Thoracic aorta (tissue), 2 donors: ENCODE measurements around the gene MRPS18A. TPM values are rescaled to one million over a fixed set of nuclear protein-coding genes. Genes with fewer than 3 reads are reported as not detected.
A peak's percentile ranks its signal among the peaks of the same experiment; 100 is the strongest.
"Not testable (repeated sequence)": the region's sequence is repeated elsewhere in the genome, so short reads cannot be mapped to it uniquely, and the experiment has no call there.

Experiments used
- ATAC-seq: fragments of 150-250 bp; one replicate; pipeline ENCODE4 v1.8.0; 2017; ENCODE audit warnings: low read depth; ENCODE audit not compliant: insufficient number of reproducible peaks, low FRiP score
- DNase-seq: peaks from one replicate; pipeline ENCODE4 v3.0.0-alpha.2; 2020; ENCODE audit warnings: low spot score
- H3K27ac ChIP-seq, 2 donors: fragments of 200-600 bp; sonication (generic); 1 replicate in 1 of 2; 2 replicates in 1 of 2; pipeline ENCODE4 v1.5.1; 2016; ENCODE audit warnings: mild to moderate bottlenecking in 2 of 2, moderate library complexity in 2 of 2
- H3K27me3 ChIP-seq: fragments of 200-600 bp; sonication (generic); replicated peaks from 2 replicates; pipeline ENCODE4 v1.6.0; 2016; ENCODE audit warnings: mild to moderate bottlenecking; ENCODE audit not compliant: insufficient read depth
- H3K36me3 ChIP-seq: fragments of 200-600 bp; sonication (generic); one replicate; pipeline ENCODE4 v1.5.1; 2016
- H3K4me1 ChIP-seq, 2 donors: fragments of 200-600 bp; sonication (generic); 1 replicate in 1 of 2; 2 replicates in 1 of 2; pipeline versions ENCODE4 v1.5.1 to v1.6.0; 2016; ENCODE audit warnings: low read depth in 2 of 2, mild to moderate bottlenecking in 1 of 2; ENCODE audit not compliant: control insufficient read depth in 1 of 2
- H3K4me3 ChIP-seq: fragments of 200-600 bp; sonication (generic); 2 replicates; pipeline ENCODE4 v1.5.1; 2016; ENCODE audit warnings: mild to moderate bottlenecking
- H3K9me3 ChIP-seq: fragments of 200-600 bp; sonication (generic); 2 replicates; pipeline ENCODE4 v1.5.1; 2016
- total RNA-seq, 2 donors: library from RNA; depleted of rRNA; stranded (reverse); fragments of >200 nt; gene quantifications; one replicate each; pipeline versions ENCODE4 v1.1.0 to v1.2.3, GENCODE V29; 2016
- TF ChIP-seq, protein P1 (sequence below): fragments of 200-600 bp; sonication (generic); IDR thresholded peaks from one replicate; pipeline ENCODE4 v1.5.1; 2019; ENCODE audit warnings: antibody characterized with exemption

The MRPS18A gene
- total RNA-seq, 2 donors from 2014 or later: 21.2 to 39.4 TPM

DNA sequence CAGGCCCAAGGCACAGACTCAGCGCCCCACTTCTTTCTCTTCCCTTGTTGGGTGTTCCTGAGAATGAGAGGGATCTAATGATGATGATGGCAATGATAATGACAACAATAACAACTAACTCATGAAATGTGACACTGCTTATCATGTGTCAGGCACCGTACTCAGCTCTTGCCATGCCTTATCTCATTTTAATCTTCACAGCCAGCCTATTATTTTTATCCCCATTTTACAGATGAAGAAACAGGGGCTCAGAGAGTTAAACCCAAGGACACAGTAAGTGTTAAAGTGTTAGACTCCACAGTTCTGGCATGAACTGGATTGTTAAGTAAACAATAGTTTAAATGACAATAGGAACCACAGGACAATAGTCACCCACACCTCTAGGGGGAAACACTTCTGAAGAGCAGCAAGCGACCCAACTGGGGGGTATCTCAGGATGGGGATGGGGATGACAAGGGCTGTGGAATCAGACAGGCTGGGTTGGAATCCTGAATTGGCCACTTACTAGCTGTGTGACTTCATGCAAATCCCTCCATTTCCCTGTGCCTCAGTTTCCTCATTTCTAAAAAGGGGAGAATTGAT, 30.3 kb downstream of the MRPS18A start:
- Histone ChIP-seq H3K4me3 (no peak overlapping the region), H3K27ac (no peak overlapping the region), H3K36me3 (no peaks in the 10 kb centered on the region), H3K4me1 (no peaks in the 10 kb centered on the region), H3K9me3 (no peaks in the 10 kb centered on the region), H3K27me3 (no peaks in the 10 kb centered on the region)
- DNase-seq (no peak), ATAC-seq (no peak)
- TF ChIP-seq, protein P1, sequence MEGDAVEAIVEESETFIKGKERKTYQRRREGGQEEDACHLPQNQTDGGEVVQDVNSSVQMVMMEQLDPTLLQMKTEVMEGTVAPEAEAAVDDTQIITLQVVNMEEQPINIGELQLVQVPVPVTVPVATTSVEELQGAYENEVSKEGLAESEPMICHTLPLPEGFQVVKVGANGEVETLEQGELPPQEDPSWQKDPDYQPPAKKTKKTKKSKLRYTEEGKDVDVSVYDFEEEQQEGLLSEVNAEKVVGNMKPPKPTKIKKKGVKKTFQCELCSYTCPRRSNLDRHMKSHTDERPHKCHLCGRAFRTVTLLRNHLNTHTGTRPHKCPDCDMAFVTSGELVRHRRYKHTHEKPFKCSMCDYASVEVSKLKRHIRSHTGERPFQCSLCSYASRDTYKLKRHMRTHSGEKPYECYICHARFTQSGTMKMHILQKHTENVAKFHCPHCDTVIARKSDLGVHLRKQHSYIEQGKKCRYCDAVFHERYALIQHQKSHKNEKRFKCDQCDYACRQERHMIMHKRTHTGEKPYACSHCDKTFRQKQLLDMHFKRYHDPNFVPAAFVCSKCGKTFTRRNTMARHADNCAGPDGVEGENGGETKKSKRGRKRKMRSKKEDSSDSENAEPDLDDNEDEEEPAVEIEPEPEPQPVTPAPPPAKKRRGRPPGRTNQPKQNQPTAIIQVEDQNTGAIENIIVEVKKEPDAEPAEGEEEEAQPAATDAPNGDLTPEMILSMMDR: no peak

DNA sequence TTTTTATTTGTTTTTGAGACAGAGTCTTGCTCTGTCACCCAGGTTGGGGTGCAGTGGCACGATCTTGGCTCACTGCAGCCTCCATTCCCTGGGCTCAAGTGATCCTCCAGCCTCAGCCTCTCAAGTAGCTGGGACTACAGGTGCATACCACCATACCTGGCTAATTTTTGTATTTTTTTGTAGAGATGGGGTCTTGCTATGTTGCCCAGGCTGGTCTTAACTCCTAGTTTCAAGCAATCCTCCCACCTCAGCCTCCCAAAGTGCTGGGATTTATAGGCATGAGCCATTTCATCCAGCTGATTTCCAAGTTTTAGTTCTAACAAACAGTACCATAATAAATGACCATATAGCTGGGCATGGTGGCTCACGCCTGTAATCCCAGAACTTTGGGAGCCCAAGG, 34.8 kb downstream of the MRPS18A start:
- DNase-seq, H3K36me3 ChIP-seq, H3K9me3 ChIP-seq, H3K27ac ChIP-seq, H3K27me3 ChIP-seq, H3K4me1 ChIP-seq, H3K4me3 ChIP-seq, ATAC-seq: not testable (repeated sequence)

DNA sequence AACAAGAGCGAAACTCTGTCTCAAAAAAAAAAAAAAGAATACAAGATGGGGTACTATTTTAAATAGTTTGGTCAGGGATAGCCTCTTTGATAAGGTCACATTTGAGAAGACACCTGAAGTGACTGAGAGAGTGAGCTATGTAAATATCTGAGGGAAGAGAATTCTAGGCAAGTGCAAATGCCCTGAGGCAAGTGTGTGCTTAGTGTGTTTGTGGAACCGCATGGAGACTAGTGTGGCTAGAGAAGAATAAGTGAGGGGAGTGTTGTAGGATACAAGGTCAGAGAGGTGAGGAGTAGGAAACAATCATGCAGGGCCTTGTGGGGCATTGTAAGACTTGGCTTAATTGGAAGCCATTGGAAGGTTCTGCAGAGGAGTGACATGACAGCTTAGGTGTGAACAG, 39.3 kb downstream of the MRPS18A start:
- Histone ChIP-seq H3K9me3 (no peaks in the 10 kb centered on the region), H3K27me3 (no peaks in the 10 kb centered on the region), H3K27ac (no peak overlapping the region), H3K4me3 (no peak overlapping the region), H3K36me3 (no peaks in the 10 kb centered on the region), H3K4me1 (no peaks in the 10 kb centered on the region)
- ATAC-seq (no peak), DNase-seq (no peak)
- TF ChIP-seq, protein P1: no peak

DNA sequence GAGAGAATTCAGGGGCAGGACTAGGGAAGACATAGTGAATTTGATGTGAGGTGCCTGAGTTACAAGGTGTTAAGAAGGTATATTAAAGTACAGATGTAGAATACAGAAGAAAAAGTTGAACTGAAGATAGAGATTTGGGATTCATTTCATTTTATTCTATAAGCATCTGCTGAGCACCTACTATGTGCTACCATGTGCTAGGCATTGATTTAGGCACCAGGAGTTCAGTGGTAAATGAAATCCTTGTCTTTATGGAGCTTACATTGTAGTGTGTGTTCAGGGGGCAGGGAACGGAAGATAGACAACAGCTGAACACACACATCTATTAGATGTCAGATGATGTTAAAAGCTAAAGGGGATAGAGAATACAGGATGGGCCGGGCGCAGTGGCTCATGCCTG, 40.0 kb downstream of the MRPS18A start:
- peaks cover under 1% of the 10 kb centered on the region for H3K36me3 ChIP-seq
- DNase-seq (no peak), ATAC-seq (no peak)
- TF ChIP-seq, protein P1: no peak
- no peaks in the 10 kb centered on the region for H3K4me1 ChIP-seq
- no peak overlapping the region for H3K4me3 ChIP-seq
- no peak overlapping the region for H3K27ac ChIP-seq
- H3K9me3 ChIP-seq: no peaks in the 10 kb centered on the region
- H3K27me3 ChIP-seq: no peaks in the 10 kb centered on the region

DNA sequence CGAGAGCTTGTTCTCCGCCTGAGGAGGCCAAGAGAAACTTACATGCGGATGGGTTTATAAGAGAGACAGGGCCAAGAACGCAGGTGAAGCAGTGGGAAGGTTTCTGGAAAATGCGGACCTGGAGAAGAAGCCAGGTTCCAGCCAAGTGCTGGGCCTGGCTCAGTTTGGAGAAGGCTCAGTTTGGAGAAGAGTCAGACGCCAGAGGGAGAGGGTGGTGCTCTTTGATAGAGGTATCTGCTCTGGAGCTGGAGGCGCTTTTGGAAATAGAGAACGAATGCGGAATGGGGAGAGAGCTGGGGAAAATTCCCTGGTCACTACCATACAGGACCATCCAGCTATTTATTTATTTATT, 42.0 kb downstream of the MRPS18A start:
- peak overlapping the region; percentile 72 for H3K4me3 ChIP-seq
- no peak for ATAC-seq
- TF ChIP-seq, protein P1: no peak
- DNase-seq: no peak
- peaks cover 13% of the 10 kb centered on the region for H3K36me3 ChIP-seq
- no peaks in the 10 kb centered on the region for H3K9me3 ChIP-seq
- H3K27ac ChIP-seq: no peak overlapping the region
- no peaks in the 10 kb centered on the region for H3K4me1 ChIP-seq
- H3K27me3 ChIP-seq: no peaks in the 10 kb centered on the region

DNA sequence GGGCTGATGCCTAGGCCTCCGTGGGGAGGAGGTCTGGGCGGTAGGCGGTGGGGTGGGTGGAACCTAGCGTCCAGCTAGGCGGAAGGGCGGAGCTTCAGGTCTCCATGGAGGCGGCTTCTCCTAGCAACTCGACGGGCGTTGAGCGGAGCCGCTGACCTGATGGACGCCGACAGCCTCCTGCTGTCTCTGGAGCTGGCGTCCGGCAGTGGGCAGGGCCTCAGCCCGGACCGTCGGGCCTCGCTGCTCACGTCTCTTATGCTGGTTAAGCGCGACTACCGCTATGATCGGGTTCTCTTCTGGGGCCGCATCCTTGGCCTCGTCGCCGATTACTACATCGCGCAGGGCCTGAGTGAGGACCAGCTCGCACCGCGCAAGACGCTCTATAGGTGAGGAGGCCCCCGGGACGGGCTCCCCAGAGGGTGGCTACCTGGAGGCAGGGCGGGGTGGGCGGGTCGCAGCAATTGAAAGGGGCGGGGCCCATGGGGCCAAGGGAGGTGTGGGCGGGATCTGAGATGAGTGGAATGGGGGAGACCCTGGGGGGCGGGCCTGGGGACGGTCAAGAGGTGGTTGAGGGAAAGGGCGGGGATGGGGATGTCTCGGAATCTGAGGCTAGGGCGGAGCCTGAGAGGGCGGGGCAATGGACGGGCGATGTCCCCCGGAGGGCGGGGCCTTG, 42.5 kb downstream of the MRPS18A start, which contains the start of gene RSPH9:
TSS of gene RSPH9 (plus strand) at position 97 of the 673 bp plus-strand sequence. CDS start at position 160, 63 bp downstream.
- Histone ChIP-seq H3K27me3 (no peaks in the 10 kb centered on the region), H3K9me3 (no peaks in the 10 kb centered on the region), H3K4me3 (peak within 1 kb of the TSS; percentile 72), H3K36me3 (peaks cover 18% of the 10 kb centered on the region), H3K27ac (no peak within 1 kb of the TSS), H3K4me1 (no peaks in the 10 kb centered on the region)
- DNase-seq: no peak
- TF ChIP-seq, protein P1: no peak
- ATAC-seq: no peak
